A172 (cell line): Measurements from ENCODE around the gene IL25. TPM values are rescaled to one million over a fixed set of nuclear protein-coding genes. Genes with fewer than 3 reads are reported as not detected.
"Not testable (repeated sequence)": the region's sequence is repeated elsewhere in the genome, so short reads cannot be mapped to it uniquely, and the experiment has no call there.

Source experiments
- DNase-seq: peaks from one replicate; pipeline ENCODE4 v3.0.0-alpha.2; 2015; ENCODE audit warnings: low spot score
- total RNA-seq: library from RNA; depleted of rRNA; stranded (reverse); fragments of >200 nt; shearing (Covaris generic); gene quantifications from 2 replicates; pipeline ENCODE4 v1.2.3, GENCODE V29; 2014

IL25 gene
- total RNA-seq, 1 experiment from 2014 or later, result not detected

GRCh38 chr14:23388996-23389395 is 16.4 kb downstream of the IL25 start:
- no peak for DNase-seq

GRCh38 chr14:23389396-23389795 is 16.8 kb downstream of the IL25 start:
- no peak for DNase-seq

- not testable (repeated sequence) for DNase-seq
Measured at GRCh38 chr14:23389871-23390270, 17.3 kb downstream of the IL25 start.

GRCh38 chr14:23392613-23393012 is 20.0 kb downstream of the IL25 start:
- no peak for DNase-seq

- DNase-seq, result no peak
Measured at GRCh38 chr14:23396126-23396525, 23.5 kb downstream of the IL25 start.

GRCh38 chr14:23396781-23397407 is 24.3 kb downstream of the IL25 start:
- no peak for DNase-seq

GRCh38 chr14:23398348-23398747 is 25.7 kb downstream of the IL25 start:
- no peak for DNase-seq

GRCh38 chr14:23399136-23399535 is 26.5 kb downstream of the IL25 start:
- DNase-seq, result no peak

GRCh38 chr14:23399591-23399990 is 27.0 kb downstream of the IL25 start:
- no peak for DNase-seq

GRCh38 chr14:23400496-23401149 is 28.0 kb downstream of the IL25 start:
- DNase-seq, result not testable (repeated sequence)

GRCh38 chr14:23401291-23401690 is 28.7 kb downstream of the IL25 start:
- no peak for DNase-seq

GRCh38 chr14:23402296-23403138 is 29.9 kb downstream of the IL25 start:
- no peak for DNase-seq

- DNase-seq, result no peak
Measured at GRCh38 chr14:23403139-23403438, 30.5 kb downstream of the IL25 start.

- DNase-seq, result no peak
Measured at GRCh38 chr14:23403908-23404307, 31.3 kb downstream of the IL25 start.

GRCh38 chr14:23404331-23404900 is 31.8 kb downstream of the IL25 start:
- peak; percentile 0 for DNase-seq

GRCh38 chr14:23405096-23405495 is 32.5 kb downstream of the IL25 start:
- no peak for DNase-seq

GRCh38 chr14:23405516-23406025 is 33.0 kb downstream of the IL25 start:
- no peak for DNase-seq

- no peak for DNase-seq
Measured at GRCh38 chr14:23406244-23406643, 33.6 kb downstream of the IL25 start.

GRCh38 chr14:23406725-23407355 is 34.2 kb downstream of the IL25 start:
- no peak for DNase-seq

GRCh38 chr14:23407516-23408306 is 35.1 kb downstream of the IL25 start, which contains the start of gene MYH6:
MYH6 (minus strand) TSS chr14:23408273; CDS start chr14:23407223, 1,050 bp downstream.
- no peak for DNase-seq

- DNase-seq, result no peak
Measured at GRCh38 chr14:23408307-23408630, 35.7 kb downstream of the IL25 start.
